WTC11 (cell line): ENCODE measurements around the gene PPP1R37.

Experiments
- CREB1 ChIP-seq: sonication (generic); formaldehyde crosslinking; IDR thresholded peaks from 2 replicates; pipeline ENCODE4 v1.8.0; 2023; ENCODE audit warnings: mild to moderate bottlenecking, missing genetic modification reagents
- SMAD3 ChIP-seq: sonication (generic); formaldehyde crosslinking; IDR thresholded peaks from 2 replicates; pipeline ENCODE4 v1.8.0; 2022; ENCODE audit warnings: missing genetic modification reagents, mild to moderate bottlenecking, borderline replicate concordance
- SP1 ChIP-seq: sonication (generic); formaldehyde crosslinking; conservative IDR thresholded peaks from 2 replicates; pipeline ENCODE4 v1.8.1; 2022; ENCODE audit warnings: missing genetic modification reagents
- ZNF138 ChIP-seq: sonication (generic); formaldehyde crosslinking; conservative IDR thresholded peaks from 2 replicates; pipeline ENCODE4 v1.8.1; 2022; ENCODE audit warnings: mild to moderate bottlenecking, moderate library complexity, missing genetic modification reagents
- TF ChIP-seq, protein P1 (sequence below): sonication (generic); formaldehyde crosslinking; conservative IDR thresholded peaks from 2 replicates; pipeline ENCODE4 v1.8.1; 2022; ENCODE audit warnings: mild to moderate bottlenecking, missing genetic modification reagents
- TF ChIP-seq, protein P2 (sequence below): sonication (generic); formaldehyde crosslinking; IDR thresholded peaks from 2 replicates; pipeline ENCODE4 v1.8.1; 2023; ENCODE audit warnings: mild to moderate bottlenecking, missing genetic modification reagents
- TF ChIP-seq, protein P3 (sequence below): fragments of 200-600 bp; IDR thresholded peaks from 2 replicates; pipeline ENCODE4 v1.8.0; 2022; ENCODE audit warnings: antibody characterized with exemption
- TF ChIP-seq, protein P4 (sequence below): sonication (generic); formaldehyde crosslinking; IDR thresholded peaks from 2 replicates; pipeline ENCODE4 v1.8.1; 2022; ENCODE audit warnings: low read depth, missing genetic modification reagents, borderline replicate concordance
- TF ChIP-seq, protein P5 (sequence below): sonication (generic); formaldehyde crosslinking; IDR thresholded peaks from 2 replicates; pipeline ENCODE4 v1.8.0; 2022; ENCODE audit warnings: mild to moderate bottlenecking, missing genetic modification reagents
- TF ChIP-seq, protein P6 (sequence below): sonication (generic); formaldehyde crosslinking; IDR thresholded peaks from 2 replicates; pipeline ENCODE4 v1.8.0; 2022; ENCODE audit warnings: mild to moderate bottlenecking, missing genetic modification reagents

DNA sequence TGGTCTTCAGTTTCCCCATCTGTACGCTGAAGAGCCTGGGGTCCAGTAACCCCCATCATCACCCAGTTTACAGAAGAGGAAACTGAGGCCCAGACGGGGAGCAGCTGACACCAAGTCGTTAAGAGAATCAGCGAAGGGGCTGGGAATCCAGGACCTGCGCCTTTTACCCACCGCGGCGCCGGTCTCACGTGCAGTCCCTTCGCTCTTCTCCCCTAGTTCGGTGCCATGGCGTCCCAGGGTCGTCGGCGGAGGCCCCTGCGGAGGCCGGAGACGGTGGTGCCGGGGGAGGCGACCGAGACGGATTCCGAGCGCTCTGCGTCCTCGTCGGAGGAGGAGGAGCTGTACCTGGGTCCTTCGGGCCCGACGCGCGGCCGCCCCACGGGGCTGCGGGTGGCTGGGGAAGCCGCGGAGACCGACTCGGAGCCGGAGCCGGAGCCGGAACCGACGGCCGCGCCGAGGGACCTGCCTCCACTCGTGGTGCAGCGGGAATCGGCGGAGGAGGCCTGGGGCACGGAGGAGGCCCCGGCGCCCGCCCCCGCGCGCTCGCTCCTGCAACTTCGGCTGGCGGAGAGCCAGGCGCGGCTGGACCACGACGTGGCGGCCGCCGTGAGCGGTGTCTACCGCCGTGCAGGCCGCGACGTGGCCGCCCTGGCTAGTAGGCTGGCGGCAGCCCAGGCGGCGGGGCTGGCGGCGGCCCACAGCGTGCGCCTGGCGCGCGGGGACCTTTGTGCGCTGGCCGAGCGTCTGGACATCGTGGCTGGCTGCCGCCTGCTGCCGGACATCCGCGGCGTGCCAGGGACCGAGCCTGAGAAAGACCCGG lies 86.3 kb downstream of the PPP1R37 start:
- TF ChIP-seq, protein P1, sequence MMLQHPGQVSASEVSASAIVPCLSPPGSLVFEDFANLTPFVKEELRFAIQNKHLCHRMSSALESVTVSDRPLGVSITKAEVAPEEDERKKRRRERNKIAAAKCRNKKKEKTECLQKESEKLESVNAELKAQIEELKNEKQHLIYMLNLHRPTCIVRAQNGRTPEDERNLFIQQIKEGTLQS (CRISPR knock-in tag) = no peak
- TF ChIP-seq, protein P2, sequence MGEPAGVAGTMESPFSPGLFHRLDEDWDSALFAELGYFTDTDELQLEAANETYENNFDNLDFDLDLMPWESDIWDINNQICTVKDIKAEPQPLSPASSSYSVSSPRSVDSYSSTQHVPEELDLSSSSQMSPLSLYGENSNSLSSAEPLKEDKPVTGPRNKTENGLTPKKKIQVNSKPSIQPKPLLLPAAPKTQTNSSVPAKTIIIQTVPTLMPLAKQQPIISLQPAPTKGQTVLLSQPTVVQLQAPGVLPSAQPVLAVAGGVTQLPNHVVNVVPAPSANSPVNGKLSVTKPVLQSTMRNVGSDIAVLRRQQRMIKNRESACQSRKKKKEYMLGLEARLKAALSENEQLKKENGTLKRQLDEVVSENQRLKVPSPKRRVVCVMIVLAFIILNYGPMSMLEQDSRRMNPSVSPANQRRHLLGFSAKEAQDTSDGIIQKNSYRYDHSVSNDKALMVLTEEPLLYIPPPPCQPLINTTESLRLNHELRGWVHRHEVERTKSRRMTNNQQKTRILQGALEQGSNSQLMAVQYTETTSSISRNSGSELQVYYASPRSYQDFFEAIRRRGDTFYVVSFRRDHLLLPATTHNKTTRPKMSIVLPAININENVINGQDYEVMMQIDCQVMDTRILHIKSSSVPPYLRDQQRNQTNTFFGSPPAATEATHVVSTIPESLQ = no peak
- TF ChIP-seq CREB1 (CRISPR knock-in tag) (no peak), SMAD3 (no peak), ZNF138 (CRISPR knock-in tag) (no peak), SP1 (CRISPR knock-in tag) (no peak)
- TF ChIP-seq, protein P3, sequence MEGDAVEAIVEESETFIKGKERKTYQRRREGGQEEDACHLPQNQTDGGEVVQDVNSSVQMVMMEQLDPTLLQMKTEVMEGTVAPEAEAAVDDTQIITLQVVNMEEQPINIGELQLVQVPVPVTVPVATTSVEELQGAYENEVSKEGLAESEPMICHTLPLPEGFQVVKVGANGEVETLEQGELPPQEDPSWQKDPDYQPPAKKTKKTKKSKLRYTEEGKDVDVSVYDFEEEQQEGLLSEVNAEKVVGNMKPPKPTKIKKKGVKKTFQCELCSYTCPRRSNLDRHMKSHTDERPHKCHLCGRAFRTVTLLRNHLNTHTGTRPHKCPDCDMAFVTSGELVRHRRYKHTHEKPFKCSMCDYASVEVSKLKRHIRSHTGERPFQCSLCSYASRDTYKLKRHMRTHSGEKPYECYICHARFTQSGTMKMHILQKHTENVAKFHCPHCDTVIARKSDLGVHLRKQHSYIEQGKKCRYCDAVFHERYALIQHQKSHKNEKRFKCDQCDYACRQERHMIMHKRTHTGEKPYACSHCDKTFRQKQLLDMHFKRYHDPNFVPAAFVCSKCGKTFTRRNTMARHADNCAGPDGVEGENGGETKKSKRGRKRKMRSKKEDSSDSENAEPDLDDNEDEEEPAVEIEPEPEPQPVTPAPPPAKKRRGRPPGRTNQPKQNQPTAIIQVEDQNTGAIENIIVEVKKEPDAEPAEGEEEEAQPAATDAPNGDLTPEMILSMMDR = no peak
- TF ChIP-seq, protein P4, sequence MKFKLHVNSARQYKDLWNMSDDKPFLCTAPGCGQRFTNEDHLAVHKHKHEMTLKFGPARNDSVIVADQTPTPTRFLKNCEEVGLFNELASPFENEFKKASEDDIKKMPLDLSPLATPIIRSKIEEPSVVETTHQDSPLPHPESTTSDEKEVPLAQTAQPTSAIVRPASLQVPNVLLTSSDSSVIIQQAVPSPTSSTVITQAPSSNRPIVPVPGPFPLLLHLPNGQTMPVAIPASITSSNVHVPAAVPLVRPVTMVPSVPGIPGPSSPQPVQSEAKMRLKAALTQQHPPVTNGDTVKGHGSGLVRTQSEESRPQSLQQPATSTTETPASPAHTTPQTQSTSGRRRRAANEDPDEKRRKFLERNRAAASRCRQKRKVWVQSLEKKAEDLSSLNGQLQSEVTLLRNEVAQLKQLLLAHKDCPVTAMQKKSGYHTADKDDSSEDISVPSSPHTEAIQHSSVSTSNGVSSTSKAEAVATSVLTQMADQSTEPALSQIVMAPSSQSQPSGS (CRISPR knock-in tag) = no peak
- TF ChIP-seq, protein P5, sequence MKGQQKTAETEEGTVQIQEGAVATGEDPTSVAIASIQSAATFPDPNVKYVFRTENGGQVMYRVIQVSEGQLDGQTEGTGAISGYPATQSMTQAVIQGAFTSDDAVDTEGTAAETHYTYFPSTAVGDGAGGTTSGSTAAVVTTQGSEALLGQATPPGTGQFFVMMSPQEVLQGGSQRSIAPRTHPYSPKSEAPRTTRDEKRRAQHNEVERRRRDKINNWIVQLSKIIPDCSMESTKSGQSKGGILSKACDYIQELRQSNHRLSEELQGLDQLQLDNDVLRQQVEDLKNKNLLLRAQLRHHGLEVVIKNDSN = no peak
- TF ChIP-seq, protein P6, sequence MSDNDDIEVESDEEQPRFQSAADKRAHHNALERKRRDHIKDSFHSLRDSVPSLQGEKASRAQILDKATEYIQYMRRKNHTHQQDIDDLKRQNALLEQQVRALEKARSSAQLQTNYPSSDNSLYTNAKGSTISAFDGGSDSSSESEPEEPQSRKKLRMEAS (CRISPR knock-in tag) = no peak
